ENCODE data around the gene C4orf50. TPM values are rescaled to one million over a fixed set of nuclear protein-coding genes. Genes with fewer than 3 reads are reported as not detected.
A peak's percentile ranks its signal among the peaks of the same experiment; 100 is the strongest.

Gene C4orf50
- total RNA-seq, 1 experiment from 2014 or later = 0.17 TPM

DNA sequence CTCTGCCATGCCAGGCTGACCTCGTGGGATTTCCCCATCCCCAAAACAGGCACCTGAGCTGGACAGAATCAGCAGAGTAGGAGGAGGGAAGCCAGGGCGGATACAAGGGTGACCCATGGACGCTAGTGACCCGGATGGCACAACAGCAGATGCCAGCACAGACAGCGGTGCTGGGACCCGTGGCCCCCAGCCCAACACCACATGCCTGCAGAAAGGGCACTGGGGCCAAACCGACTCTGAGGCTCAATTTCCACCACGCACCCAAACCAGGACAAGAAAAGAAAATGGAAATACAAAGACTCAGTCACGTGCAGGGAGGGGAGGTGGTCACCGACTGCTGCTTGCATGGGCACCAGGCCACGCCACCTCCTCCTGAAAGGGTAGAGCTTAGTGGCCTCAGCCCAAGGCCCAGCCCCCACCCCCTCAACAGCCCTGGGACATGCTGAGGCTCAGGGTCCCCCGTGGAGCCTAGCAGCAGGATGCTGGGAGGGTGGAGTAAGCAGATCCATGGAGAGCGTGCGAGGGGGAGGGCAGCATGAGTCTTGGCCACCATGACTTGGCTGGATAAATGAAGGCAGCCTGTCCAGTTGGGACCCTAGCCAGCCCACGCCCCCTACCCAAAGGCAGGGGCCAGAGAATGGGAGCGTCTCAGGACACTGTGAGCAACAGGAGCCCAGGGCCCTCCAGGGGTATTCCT is 47.7 kb downstream of the C4orf50 start:
- no peak overlapping the region for H2BK20ac ChIP-seq (ENCODE audit: low read depth, low read length, poor library complexity, severe bottlenecking)
- TF ChIP-seq, protein P1, sequence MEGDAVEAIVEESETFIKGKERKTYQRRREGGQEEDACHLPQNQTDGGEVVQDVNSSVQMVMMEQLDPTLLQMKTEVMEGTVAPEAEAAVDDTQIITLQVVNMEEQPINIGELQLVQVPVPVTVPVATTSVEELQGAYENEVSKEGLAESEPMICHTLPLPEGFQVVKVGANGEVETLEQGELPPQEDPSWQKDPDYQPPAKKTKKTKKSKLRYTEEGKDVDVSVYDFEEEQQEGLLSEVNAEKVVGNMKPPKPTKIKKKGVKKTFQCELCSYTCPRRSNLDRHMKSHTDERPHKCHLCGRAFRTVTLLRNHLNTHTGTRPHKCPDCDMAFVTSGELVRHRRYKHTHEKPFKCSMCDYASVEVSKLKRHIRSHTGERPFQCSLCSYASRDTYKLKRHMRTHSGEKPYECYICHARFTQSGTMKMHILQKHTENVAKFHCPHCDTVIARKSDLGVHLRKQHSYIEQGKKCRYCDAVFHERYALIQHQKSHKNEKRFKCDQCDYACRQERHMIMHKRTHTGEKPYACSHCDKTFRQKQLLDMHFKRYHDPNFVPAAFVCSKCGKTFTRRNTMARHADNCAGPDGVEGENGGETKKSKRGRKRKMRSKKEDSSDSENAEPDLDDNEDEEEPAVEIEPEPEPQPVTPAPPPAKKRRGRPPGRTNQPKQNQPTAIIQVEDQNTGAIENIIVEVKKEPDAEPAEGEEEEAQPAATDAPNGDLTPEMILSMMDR (conservative IDR thresholded peaks at IDR 0.05) = no peak
- H3K27ac Mint-ChIP-seq = no peak overlapping the region
- no peaks in the 10 kb centered on the region for H3K9me3 ChIP-seq (ENCODE audit: control insufficient read depth, low read depth, low read length)
- H3K23me2 ChIP-seq (ENCODE audit: insufficient read length, low read depth, low read length, poor library complexity, severe bottlenecking) = no peaks in the 10 kb centered on the region
- H3K4me3 Mint-ChIP-seq = no peak overlapping the region
- H3K9me3 Mint-ChIP-seq = no peaks in the 10 kb centered on the region; a peak in 1 of 5 replicates
- no peaks in the 10 kb centered on the region for H4K20me1 ChIP-seq (ENCODE audit: control insufficient read depth, insufficient read depth, insufficient read length)
- no peak overlapping the region for H4K5ac ChIP-seq (ENCODE audit: insufficient read length, low read depth, low read length)
- no peak overlapping the region for H3K9ac ChIP-seq (ENCODE audit: extremely low read depth, insufficient read length, low read length)
- H4K91ac ChIP-seq (ENCODE audit: insufficient read length, low read depth, low read length) = no peak overlapping the region
- no peak overlapping the region for H3K56ac ChIP-seq (ENCODE audit: insufficient read length, low read depth, low read length)
- no peak overlapping the region for H4K8ac ChIP-seq (replicated peaks; ENCODE audit: insufficient read length, low read depth, low read length)
- no peak overlapping the region for H2BK120ac ChIP-seq (ENCODE audit: low read depth, low read length, poor library complexity, severe bottlenecking)
- H3K4me1 ChIP-seq (ENCODE audit: insufficient read depth, low read length) = no peaks in the 10 kb centered on the region
- H3K4me2 ChIP-seq (ENCODE audit: insufficient read depth, insufficient read length, low read length) = no peak overlapping the region
- no peak overlapping the region for H3K18ac ChIP-seq (ENCODE audit: insufficient read length, low read depth, low read length)
- no peak overlapping the region for H2AK5ac ChIP-seq (ENCODE audit: insufficient read length, low read length)
- H3K23ac ChIP-seq (ENCODE audit: insufficient read length, low read depth, low read length) = no peak overlapping the region
- H3K36me3 Mint-ChIP-seq (ENCODE audit: insufficient read depth in 1 of 3, low read depth in 3 of 3) = no peaks in the 10 kb centered on the region
- peaks cover 13% of the 10 kb centered on the region for H3K27me3 Mint-ChIP-seq (ENCODE audit: low read depth)
- no CpG with 5 or more reads among the region's 16 CpGs for WGBS (ENCODE audit: extremely low coverage, insufficient read length, low lambda C conversion rate)
- peaks cover 17 to 24% of the 10 kb centered on the region in 2 experiments for H3K4me1 Mint-ChIP-seq
- H3T11ph ChIP-seq (ENCODE audit: low read length) = no peak overlapping the region
- H3K14ac ChIP-seq (ENCODE audit: insufficient read depth, low read length) = peak overlapping the region; percentile 10; the same call in 1 of the 2 replicates
- H2BK5ac ChIP-seq (ENCODE audit: insufficient read length, low read length) = no peak overlapping the region
- H2BK15ac ChIP-seq (ENCODE audit: low read depth, low read length) = no peak overlapping the region
- H3K4ac ChIP-seq (ENCODE audit: low read depth, low read length) = no peak overlapping the region
- no peak overlapping the region for H3K27ac ChIP-seq (ENCODE audit: insufficient read length, low read depth, low read length)
- H2BK12ac ChIP-seq (ENCODE audit: insufficient read length, low read depth, low read length) = no peak overlapping the region
- no peaks in the 10 kb centered on the region for H3K27me3 ChIP-seq (ENCODE audit: insufficient read depth, low read length)
- H2AFZ ChIP-seq (ENCODE audit: low read length) = no peak overlapping the region
- no peak for DNase-seq
- no peaks in the 10 kb centered on the region for H3K79me1 ChIP-seq (ENCODE audit: insufficient read depth, low read depth, low read length, poor library complexity, severe bottlenecking)
- H3K79me2 ChIP-seq (ENCODE audit: insufficient read depth, low read length) = no peaks in the 10 kb centered on the region

Data from H9 (cell line).